Measurements from ENCODE around the gene FOLR1.

FOLR1 gene

DNA sequence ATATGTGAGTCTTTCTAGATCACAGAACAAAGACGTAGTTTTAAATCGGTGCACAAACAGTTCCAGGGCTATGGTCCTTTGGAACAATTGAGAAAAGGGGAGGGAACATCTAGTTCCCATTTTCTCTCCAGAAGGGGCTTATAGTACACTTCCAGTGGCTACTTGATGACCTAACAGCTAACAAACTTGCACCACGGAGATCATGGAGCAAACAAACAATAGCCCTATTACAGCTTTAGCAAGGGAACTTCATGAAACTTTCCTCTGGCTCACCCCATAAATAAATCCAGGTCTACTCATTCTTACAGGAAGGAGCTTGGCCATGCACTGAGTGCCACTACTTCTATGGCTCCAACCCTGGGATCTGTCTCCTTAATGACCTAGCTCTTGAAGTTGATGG lies 16.3 kb downstream of the FOLR1 start:
- DNase-seq (ENCODE audit: low read depth) = no peak
- TF ChIP-seq, protein P1, sequence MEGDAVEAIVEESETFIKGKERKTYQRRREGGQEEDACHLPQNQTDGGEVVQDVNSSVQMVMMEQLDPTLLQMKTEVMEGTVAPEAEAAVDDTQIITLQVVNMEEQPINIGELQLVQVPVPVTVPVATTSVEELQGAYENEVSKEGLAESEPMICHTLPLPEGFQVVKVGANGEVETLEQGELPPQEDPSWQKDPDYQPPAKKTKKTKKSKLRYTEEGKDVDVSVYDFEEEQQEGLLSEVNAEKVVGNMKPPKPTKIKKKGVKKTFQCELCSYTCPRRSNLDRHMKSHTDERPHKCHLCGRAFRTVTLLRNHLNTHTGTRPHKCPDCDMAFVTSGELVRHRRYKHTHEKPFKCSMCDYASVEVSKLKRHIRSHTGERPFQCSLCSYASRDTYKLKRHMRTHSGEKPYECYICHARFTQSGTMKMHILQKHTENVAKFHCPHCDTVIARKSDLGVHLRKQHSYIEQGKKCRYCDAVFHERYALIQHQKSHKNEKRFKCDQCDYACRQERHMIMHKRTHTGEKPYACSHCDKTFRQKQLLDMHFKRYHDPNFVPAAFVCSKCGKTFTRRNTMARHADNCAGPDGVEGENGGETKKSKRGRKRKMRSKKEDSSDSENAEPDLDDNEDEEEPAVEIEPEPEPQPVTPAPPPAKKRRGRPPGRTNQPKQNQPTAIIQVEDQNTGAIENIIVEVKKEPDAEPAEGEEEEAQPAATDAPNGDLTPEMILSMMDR (IDR thresholded peaks at IDR 0.05; ENCODE audit: control insufficient read depth, insufficient read depth, low read depth, low read length, missing control alignments) = no peak
- H3K4me3 ChIP-seq (ENCODE audit: control insufficient read depth, low read depth, low read length) = no peak overlapping the region

DNA sequence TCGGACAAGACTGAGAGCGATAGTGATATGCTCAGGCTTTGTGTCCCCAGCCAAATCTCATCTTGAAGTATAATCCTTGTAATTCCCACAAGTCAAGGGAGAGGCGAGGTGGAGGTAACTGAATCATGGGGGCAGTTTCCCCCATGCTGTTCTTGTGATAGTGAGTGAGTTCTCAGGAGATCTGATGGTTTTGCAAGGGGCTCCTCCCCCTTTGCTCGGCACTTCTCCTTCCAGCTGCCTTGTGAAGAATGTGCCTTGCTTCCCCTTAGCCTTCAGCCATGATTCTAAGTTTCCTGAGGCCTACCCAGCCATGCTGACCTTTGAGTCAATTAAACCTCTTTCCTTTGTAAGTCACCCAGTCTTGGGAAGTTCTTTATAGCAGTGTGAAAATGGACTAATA lies 17.2 kb downstream of the FOLR1 start:
- DNase-seq (ENCODE audit: low read depth) = no peak
- TF ChIP-seq, protein P1 (IDR thresholded peaks at IDR 0.05; ENCODE audit: control insufficient read depth, insufficient read depth, low read depth, low read length, missing control alignments) = no peak
- H3K4me3 ChIP-seq (ENCODE audit: control insufficient read depth, low read depth, low read length) = no peak overlapping the region

DNA sequence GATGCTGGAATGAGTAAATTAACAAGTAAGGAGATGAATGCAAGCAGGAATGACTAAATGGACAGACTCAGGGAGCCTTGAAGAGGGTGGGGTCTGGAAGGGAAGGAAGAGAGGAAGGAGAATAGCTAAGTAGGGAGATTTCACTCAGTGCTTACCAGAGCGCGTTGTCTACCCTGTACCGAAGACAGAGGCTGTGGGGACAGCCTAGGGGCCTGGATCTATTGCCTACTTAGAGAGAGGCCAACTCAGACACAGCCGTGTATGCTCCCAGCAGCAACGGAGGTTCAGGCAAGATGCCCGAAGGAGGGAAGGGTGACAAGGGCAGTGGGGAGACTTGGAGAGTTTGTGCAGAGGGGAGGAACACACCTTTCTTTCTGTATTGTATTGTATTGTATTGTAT lies 24.7 kb downstream of the FOLR1 start, which contains the start of gene FOLR2:
TSS of gene FOLR2 (plus strand) at position 157 of the 400 bp plus-strand sequence. CDS start 1,791 bp downstream, outside the sequence.
- no peak for DNase-seq (ENCODE audit: low read depth)
- H3K4me3 ChIP-seq (ENCODE audit: control insufficient read depth, low read depth, low read length) = no peak within 1 kb of the TSS
- TF ChIP-seq, protein P1 (IDR thresholded peaks at IDR 0.05; ENCODE audit: control insufficient read depth, insufficient read depth, low read depth, low read length, missing control alignments) = no peak

DNA sequence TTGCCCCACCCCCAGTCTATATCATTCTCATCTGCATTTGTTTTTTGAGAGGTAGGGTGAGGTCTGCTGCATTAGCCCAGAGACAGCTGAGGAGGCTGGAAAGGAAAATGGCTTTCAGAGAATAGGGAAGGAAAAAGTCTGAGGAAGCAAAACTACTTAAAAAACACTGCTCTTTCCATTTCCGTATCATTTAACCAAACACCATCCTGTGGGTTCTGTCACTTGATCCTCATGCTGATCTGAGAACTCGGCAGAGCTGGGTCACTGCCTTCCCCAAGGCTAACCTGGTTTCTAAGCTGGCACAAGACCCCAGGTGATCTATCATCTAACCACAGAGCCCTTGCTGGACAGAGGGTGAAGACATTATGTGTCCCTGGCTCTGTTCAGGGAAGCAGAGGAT lies 25.9 kb downstream of the FOLR1 start:
- DNase-seq (ENCODE audit: low read depth) = no peak
- TF ChIP-seq, protein P1 (IDR thresholded peaks at IDR 0.05; ENCODE audit: control insufficient read depth, insufficient read depth, low read depth, low read length, missing control alignments) = no peak
- H3K4me3 ChIP-seq (ENCODE audit: control insufficient read depth, low read depth, low read length) = no peak overlapping the region

DNA sequence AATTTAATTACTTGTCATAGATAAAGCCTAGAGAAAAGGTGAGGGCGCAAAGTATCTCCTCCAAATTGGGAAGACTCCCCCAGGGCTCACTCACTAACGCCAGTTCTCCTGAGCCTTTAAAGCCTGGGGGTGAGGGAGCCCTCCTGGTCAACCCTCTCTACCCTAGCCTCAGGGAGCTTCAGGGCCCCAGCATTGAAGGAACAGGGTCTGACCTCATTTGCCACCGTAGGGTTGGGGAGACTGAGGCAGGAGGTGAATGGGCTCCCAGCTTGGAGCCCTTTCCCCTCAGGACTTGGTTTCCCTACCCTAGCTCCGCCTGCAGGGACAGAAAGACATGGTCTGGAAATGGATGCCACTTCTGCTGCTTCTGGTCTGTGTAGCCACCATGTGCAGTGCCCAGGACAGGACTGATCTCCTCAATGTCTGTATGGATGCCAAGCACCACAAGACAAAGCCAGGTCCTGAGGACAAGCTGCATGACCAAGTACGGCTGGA lies 26.4 kb downstream of the FOLR1 start:
- no peak for DNase-seq (ENCODE audit: low read depth)
- TF ChIP-seq, protein P1 (IDR thresholded peaks at IDR 0.05; ENCODE audit: control insufficient read depth, insufficient read depth, low read depth, low read length, missing control alignments) = no peak
- H3K4me3 ChIP-seq (ENCODE audit: control insufficient read depth, low read depth, low read length) = no peak overlapping the region

DNA sequence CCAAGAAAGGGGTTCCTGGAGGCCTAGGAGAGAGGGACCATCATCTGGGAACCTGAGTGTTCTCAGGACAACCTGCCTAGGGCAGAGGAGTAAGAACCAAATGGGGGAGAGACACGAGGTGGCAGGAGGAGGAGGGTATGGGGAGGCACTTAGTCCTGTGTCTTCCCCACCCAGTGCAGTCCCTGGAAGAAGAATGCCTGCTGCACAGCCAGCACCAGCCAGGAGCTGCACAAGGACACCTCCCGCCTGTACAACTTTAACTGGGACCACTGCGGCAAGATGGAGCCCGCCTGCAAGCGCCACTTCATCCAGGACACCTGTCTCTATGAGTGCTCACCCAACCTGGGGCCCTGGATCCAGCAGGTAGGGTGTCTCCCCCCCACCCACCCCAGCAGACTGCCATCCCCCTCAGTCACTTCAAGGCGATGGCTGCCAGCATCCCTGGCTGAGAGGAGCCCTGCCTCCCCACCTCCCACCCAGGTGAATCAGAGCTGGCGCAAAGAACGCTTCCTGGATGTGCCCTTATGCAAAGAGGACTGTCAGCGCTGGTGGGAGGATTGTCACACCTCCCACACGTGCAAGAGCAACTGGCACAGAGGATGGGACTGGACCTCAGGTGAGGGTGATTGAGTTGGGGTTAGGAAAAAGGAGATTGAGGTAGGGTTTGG lies 28.9 kb downstream of the FOLR1 start:
- TF ChIP-seq, protein P1 (IDR thresholded peaks at IDR 0.05; ENCODE audit: control insufficient read depth, insufficient read depth, low read depth, low read length, missing control alignments) = no peak
- DNase-seq (ENCODE audit: low read depth) = no peak
- no peak overlapping the region for H3K4me3 ChIP-seq (ENCODE audit: control insufficient read depth, low read depth, low read length)

Measured in AG09309 (cell line).